ENCODE measurements around the gene PTPRN2. TPM values are rescaled to one million over a fixed set of nuclear protein-coding genes. Genes with fewer than 3 reads are reported as not detected.

Gene PTPRN2
- total RNA-seq, 1 experiment from 2014 or later: not detected

DNA sequence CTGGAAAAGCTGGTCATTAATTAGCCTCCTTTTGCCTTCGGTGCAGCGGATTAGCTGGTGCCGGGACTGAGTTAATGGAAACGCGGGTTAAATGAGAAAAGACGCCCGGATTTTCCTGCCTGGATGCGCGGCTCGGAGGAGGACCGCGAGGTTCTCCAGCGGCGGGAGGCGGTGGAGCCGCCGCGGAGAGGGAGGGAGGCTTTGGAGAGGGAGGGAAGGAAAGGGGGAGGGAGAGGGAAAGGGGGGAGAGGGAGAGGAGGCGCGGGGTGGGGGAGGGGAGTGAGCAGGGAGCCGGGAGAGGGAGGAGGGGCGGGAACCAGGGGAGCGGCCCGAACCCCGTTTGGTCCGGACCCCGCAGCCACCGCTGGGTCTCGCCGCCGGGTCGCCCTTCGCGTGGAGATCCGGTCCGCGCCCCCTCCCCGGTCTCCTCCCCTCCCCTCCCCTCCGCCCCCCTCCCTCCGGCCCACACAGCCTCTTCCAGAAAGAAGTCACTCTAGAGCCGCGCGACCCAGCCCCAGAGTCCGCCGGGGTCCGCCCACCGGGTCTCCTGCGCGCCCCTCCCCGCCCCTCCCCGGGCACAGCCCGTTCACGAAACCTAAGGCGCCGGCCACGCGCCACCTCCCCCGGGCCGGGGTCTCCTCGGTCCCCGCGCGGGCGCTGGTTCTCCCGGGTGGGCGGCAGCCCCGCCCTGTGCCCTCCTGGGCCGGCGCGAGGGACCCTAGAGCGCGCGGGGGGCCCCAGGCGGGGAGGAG is 903.3 kb downstream of the PTPRN2 start:
- no peaks in the 10 kb centered on the region for H3K79me2 ChIP-seq (ENCODE audit: low read depth)
- no peaks in the 10 kb centered on the region for H3K9me3 ChIP-seq (ENCODE audit: insufficient read depth, low read depth)
- no peak overlapping the region for H3K4me2 ChIP-seq
- no peaks in the 10 kb centered on the region for H3K9me2 ChIP-seq (ENCODE audit: insufficient read depth)
- CTCF ChIA-PET: no interaction called here
- H3K27ac ChIP-seq: no peak overlapping the region
- no peak overlapping the region for H2AFZ ChIP-seq
- intact Hi-C loops (cut with micrococcal nuclease; ENCODE audit: unreplicated experiment): no loop called here
- H3K4me1 ChIP-seq (replicated peaks; ENCODE audit: insufficient read depth): no peaks in the 10 kb centered on the region
- 0 out of 2 replicates have a peak, but pooled peaks cover 3% of the 10 kb centered on the region for H4K20me1 ChIP-seq (ENCODE audit: insufficient read depth)
- no peaks in the 10 kb centered on the region for H3K36me3 ChIP-seq (ENCODE audit: low read depth)
- DNase-seq: no peak
- POLR2A ChIA-PET (ENCODE audit: unreplicated experiment): no interaction called here
- H3K4me3 ChIP-seq: no peak overlapping the region
- H3K27me3 ChIP-seq (ENCODE audit: insufficient read depth, low read depth): peaks cover 71% of the 10 kb centered on the region
- no peaks in the 10 kb centered on the region for H3F3A ChIP-seq (ENCODE audit: insufficient read depth, low read depth)
- no peak for TF ChIP-seq EZH2 (IDR thresholded peaks at IDR 0.05; ENCODE audit: low read depth)
- TF ChIP-seq, protein P1, sequence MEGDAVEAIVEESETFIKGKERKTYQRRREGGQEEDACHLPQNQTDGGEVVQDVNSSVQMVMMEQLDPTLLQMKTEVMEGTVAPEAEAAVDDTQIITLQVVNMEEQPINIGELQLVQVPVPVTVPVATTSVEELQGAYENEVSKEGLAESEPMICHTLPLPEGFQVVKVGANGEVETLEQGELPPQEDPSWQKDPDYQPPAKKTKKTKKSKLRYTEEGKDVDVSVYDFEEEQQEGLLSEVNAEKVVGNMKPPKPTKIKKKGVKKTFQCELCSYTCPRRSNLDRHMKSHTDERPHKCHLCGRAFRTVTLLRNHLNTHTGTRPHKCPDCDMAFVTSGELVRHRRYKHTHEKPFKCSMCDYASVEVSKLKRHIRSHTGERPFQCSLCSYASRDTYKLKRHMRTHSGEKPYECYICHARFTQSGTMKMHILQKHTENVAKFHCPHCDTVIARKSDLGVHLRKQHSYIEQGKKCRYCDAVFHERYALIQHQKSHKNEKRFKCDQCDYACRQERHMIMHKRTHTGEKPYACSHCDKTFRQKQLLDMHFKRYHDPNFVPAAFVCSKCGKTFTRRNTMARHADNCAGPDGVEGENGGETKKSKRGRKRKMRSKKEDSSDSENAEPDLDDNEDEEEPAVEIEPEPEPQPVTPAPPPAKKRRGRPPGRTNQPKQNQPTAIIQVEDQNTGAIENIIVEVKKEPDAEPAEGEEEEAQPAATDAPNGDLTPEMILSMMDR (conservative IDR thresholded peaks at IDR 0.05): no peak
- BruUV-seq (replicated peaks): no TSS peak

DNA sequence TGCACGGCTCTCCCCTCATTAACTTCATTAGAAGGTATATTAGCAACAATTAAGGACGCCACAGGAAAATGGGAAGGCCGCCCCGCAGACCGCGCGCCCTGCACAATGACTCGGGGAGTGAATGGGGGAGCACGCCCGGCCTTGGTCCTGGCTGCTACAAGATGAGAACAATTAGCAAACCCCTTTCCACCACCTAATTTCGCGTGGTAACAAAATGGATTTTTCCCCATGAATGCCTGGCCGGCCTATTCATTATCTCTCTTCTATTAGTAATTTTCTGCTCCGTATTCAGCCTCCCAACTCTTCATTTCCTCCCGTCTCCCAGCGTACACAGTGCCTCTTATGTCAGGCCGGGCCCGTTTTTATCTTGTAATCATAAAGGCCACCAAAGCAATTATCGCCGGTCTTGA is 903.9 kb downstream of the PTPRN2 start:
- Histone ChIP-seq H3K9me3 (ENCODE audit: insufficient read depth, low read depth) (no peaks in the 10 kb centered on the region), H3F3A (ENCODE audit: insufficient read depth, low read depth) (no peaks in the 10 kb centered on the region), H3K9me2 (ENCODE audit: insufficient read depth) (no peaks in the 10 kb centered on the region), H2AFZ (no peak overlapping the region), H3K79me2 (ENCODE audit: low read depth) (no peaks in the 10 kb centered on the region), H3K36me3 (ENCODE audit: low read depth) (no peaks in the 10 kb centered on the region), H4K20me1 (ENCODE audit: insufficient read depth) (0 out of 2 replicates have a peak, but pooled peaks cover 3% of the 10 kb centered on the region), H3K27me3 (ENCODE audit: insufficient read depth, low read depth) (peaks cover 77% of the 10 kb centered on the region), H3K4me3 (no peak overlapping the region), H3K4me2 (no peak overlapping the region), H3K27ac (no peak overlapping the region), H3K4me1 (replicated peaks; ENCODE audit: insufficient read depth) (no peaks in the 10 kb centered on the region)
- CTCF ChIA-PET: interaction anchor here (0.6 kb wide), 1 partner anchor 18 kb away, joined by 3 read pairs; no protein-coding TSS in a partner anchor
- no peak for DNase-seq
- no TSS peak for BruUV-seq (replicated peaks)
- TF ChIP-seq, protein P1 (conservative IDR thresholded peaks at IDR 0.05): no peak
- TF ChIP-seq EZH2 (IDR thresholded peaks at IDR 0.05; ENCODE audit: low read depth): no peak
- intact Hi-C loops (cut with micrococcal nuclease; ENCODE audit: unreplicated experiment): no loop called here
- POLR2A ChIA-PET (ENCODE audit: unreplicated experiment): no interaction called here

DNA sequence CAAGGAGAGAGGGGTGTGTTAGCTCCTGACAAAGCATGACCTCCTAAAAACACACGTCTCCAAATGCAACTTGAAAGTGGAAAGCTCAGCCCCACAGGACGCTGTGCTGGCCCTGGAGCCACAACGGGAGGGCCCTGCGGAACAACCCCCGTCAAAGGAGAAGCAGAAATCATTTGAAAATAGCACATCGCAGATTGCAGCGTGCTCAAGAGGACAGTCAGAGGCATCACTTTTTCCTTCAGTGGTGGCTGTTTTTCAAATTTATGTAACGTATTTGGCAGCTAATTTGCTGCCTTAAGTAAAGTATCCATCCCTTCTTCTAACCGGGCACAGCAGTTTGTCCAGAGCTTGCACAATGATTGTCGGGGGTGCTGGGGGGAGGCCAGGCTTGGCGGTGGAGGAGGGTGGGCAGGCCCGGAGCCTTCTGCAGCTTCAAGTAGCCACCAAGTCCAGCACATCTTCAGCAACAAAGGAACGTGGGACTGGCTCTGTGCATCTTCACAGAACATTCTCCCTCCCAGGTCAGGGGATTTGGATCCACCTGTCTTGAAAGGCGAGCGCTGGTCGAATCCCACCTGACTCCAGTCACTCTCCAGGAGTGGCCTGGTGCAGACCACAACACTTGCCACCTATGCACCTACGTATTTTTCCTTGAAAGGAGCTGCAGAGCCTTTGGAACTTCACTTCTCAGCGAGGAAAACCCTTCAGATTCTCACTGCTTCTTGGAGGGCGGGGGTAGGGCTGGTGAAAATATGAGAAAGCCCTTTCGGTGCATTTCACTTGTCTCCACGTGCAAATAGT is 904.5 kb downstream of the PTPRN2 start:
- no TSS peak for BruUV-seq (replicated peaks)
- Histone ChIP-seq H3K36me3 (ENCODE audit: low read depth) (no peaks in the 10 kb centered on the region), H4K20me1 (ENCODE audit: insufficient read depth) (0 out of 2 replicates have a peak, but pooled peaks cover 3% of the 10 kb centered on the region), H3K4me1 (replicated peaks; ENCODE audit: insufficient read depth) (no peaks in the 10 kb centered on the region), H3K4me3 (no peak overlapping the region), H3K79me2 (ENCODE audit: low read depth) (no peaks in the 10 kb centered on the region), H3K4me2 (no peak overlapping the region), H3F3A (ENCODE audit: insufficient read depth, low read depth) (no peaks in the 10 kb centered on the region), H2AFZ (no peak overlapping the region), H3K9me2 (ENCODE audit: insufficient read depth) (no peaks in the 10 kb centered on the region), H3K27ac (no peak overlapping the region), H3K9me3 (ENCODE audit: insufficient read depth, low read depth) (no peaks in the 10 kb centered on the region), H3K27me3 (ENCODE audit: insufficient read depth, low read depth) (peaks cover 82% of the 10 kb centered on the region)
- CTCF ChIA-PET: interaction anchor here (0.6 kb wide), 1 partner anchor 17 kb away, joined by 3 read pairs; no protein-coding TSS in a partner anchor
- DNase-seq: no peak
- POLR2A ChIA-PET (ENCODE audit: unreplicated experiment): no interaction called here
- TF ChIP-seq EZH2 (IDR thresholded peaks at IDR 0.05; ENCODE audit: low read depth): no peak
- TF ChIP-seq, protein P1 (conservative IDR thresholded peaks at IDR 0.05): no peak
- intact Hi-C loops (cut with micrococcal nuclease; ENCODE audit: unreplicated experiment): no loop called here

Measured in PC-9 (cell line).